Stomach (tissue), 4 donors: Measurements from ENCODE around the gene GPR15LG.

Source experiments
- POLR2A ChIP-seq, 4 donors: fragments of 450-650 bp; IDR thresholded peaks; one replicate each; pipeline ENCODE4 v1.6.1; 2016; ENCODE audit warnings: antibody characterized with exemption in 4 of 4, control low read depth in 2 of 4, mild to moderate bottlenecking in 1 of 4, moderate library complexity in 1 of 4
- POLR2AphosphoS5 ChIP-seq, 3 donors: sonication (generic); formaldehyde crosslinking; IDR thresholded peaks; one replicate each; pipeline ENCODE4 v1.6.1; 2016; ENCODE audit warnings: antibody characterized with exemption in 3 of 3
- TF ChIP-seq, protein P1 (sequence below), 7 experiments: fragments of 450-650 bp in 4 of 7; fragments of 200-600 bp in 3 of 7; sonication (generic) in 3 of 7; IDR thresholded peaks; one replicate each; pipeline ENCODE4 v1.5.1; 2016 to 2019; ENCODE audit warnings: antibody characterized with exemption in 7 of 7, control low read depth in 2 of 7, mild to moderate bottlenecking in 1 of 7

DNA sequence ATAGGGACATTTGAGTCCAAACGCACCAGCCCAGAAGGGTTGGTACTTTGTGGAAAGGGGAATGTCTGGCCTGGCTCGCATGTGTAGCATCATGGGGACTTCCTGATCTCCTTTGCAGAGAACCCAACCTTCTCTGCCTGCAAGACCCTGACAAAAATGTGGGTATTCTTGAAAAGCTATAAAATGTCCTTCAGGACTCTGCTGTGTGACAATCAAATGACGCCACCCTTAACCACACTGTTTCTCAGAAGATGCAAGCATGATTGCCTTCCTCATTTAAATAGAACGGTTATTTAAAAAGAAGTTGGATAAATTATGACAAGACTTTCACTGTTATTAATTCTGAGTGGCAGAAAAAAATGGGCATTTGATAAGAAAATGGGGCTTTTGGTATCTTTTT, 15.1 kb upstream of the GPR15LG start:
- no peak for TF ChIP-seq POLR2A (IDR thresholded peaks at IDR 0.05)
- TF ChIP-seq, protein P1, sequence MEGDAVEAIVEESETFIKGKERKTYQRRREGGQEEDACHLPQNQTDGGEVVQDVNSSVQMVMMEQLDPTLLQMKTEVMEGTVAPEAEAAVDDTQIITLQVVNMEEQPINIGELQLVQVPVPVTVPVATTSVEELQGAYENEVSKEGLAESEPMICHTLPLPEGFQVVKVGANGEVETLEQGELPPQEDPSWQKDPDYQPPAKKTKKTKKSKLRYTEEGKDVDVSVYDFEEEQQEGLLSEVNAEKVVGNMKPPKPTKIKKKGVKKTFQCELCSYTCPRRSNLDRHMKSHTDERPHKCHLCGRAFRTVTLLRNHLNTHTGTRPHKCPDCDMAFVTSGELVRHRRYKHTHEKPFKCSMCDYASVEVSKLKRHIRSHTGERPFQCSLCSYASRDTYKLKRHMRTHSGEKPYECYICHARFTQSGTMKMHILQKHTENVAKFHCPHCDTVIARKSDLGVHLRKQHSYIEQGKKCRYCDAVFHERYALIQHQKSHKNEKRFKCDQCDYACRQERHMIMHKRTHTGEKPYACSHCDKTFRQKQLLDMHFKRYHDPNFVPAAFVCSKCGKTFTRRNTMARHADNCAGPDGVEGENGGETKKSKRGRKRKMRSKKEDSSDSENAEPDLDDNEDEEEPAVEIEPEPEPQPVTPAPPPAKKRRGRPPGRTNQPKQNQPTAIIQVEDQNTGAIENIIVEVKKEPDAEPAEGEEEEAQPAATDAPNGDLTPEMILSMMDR (IDR thresholded peaks at IDR 0.05), result no peak
- TF ChIP-seq POLR2AphosphoS5 (IDR thresholded peaks at IDR 0.05), result no peak
